Right forelimb (tissue), 1 donor: ENCODE measurements around the gene TBXAS1.
"Not testable (repeated sequence)": the region's sequence is repeated elsewhere in the genome, so short reads cannot be mapped to it uniquely, and the experiment has no call there.

Experiments used
- DNase-seq: peaks from one replicate; pipeline ENCODE4 v3.0.0-alpha.2; 2018

The TBXAS1 gene

GRCh38 chr7:139916717-139917395 lies 87.8 kb downstream of the TBXAS1 start:
- DNase-seq, result no peak

- DNase-seq, result no peak
Observed at GRCh38 chr7:139917851-139918250, 88.8 kb downstream of the TBXAS1 start.

GRCh38 chr7:139918480-139918879 lies 89.4 kb downstream of the TBXAS1 start:
- DNase-seq, result no peak

GRCh38 chr7:139923090-139923489 lies 94.0 kb downstream of the TBXAS1 start:
- DNase-seq, result no peak

- DNase-seq, result no peak
Observed at GRCh38 chr7:139924461-139924860, 95.4 kb downstream of the TBXAS1 start.

- not testable (repeated sequence) for DNase-seq
Observed at GRCh38 chr7:139929221-139929620, 100.2 kb downstream of the TBXAS1 start.

GRCh38 chr7:139930286-139930965 lies 101.4 kb downstream of the TBXAS1 start:
- DNase-seq, result no peak

GRCh38 chr7:139931190-139931934 lies 102.3 kb downstream of the TBXAS1 start:
- DNase-seq, result no peak

GRCh38 chr7:139932531-139932930 lies 103.5 kb downstream of the TBXAS1 start:
- DNase-seq, result no peak

GRCh38 chr7:139936760-139937310 lies 107.8 kb downstream of the TBXAS1 start:
- no peak for DNase-seq

GRCh38 chr7:139937715-139938114 lies 108.7 kb downstream of the TBXAS1 start:
- no peak for DNase-seq

- no peak for DNase-seq
Observed at GRCh38 chr7:139940866-139941265, 111.8 kb downstream of the TBXAS1 start.

GRCh38 chr7:139941421-139941820 lies 112.4 kb downstream of the TBXAS1 start:
- DNase-seq, result no peak

GRCh38 chr7:139941866-139942265 lies 112.8 kb downstream of the TBXAS1 start:
- DNase-seq, result no peak

GRCh38 chr7:139942636-139943035 lies 113.6 kb downstream of the TBXAS1 start:
- no peak for DNase-seq

- no peak for DNase-seq
Observed at GRCh38 chr7:139943401-139943800, 114.3 kb downstream of the TBXAS1 start.

GRCh38 chr7:139944248-139944647 lies 115.2 kb downstream of the TBXAS1 start:
- DNase-seq, result no peak

GRCh38 chr7:139946533-139946932 lies 117.5 kb downstream of the TBXAS1 start:
- DNase-seq, result no peak

- DNase-seq, result no peak
Observed at GRCh38 chr7:139947021-139947420, 118.0 kb downstream of the TBXAS1 start.

GRCh38 chr7:139948167-139948566 lies 119.1 kb downstream of the TBXAS1 start:
- DNase-seq, result no peak

- no peak for DNase-seq
Observed at GRCh38 chr7:139948587-139949335, 119.7 kb downstream of the TBXAS1 start.

GRCh38 chr7:139949629-139950028 lies 120.6 kb downstream of the TBXAS1 start:
- no peak for DNase-seq
